ENCODE data around the gene ZMIZ1. TPM values are rescaled to one million over a fixed set of nuclear protein-coding genes. Genes with fewer than 3 reads are reported as not detected.

ZMIZ1 gene
- total RNA-seq, 1 donor from 2014 or later: 11.0 TPM

DNA sequence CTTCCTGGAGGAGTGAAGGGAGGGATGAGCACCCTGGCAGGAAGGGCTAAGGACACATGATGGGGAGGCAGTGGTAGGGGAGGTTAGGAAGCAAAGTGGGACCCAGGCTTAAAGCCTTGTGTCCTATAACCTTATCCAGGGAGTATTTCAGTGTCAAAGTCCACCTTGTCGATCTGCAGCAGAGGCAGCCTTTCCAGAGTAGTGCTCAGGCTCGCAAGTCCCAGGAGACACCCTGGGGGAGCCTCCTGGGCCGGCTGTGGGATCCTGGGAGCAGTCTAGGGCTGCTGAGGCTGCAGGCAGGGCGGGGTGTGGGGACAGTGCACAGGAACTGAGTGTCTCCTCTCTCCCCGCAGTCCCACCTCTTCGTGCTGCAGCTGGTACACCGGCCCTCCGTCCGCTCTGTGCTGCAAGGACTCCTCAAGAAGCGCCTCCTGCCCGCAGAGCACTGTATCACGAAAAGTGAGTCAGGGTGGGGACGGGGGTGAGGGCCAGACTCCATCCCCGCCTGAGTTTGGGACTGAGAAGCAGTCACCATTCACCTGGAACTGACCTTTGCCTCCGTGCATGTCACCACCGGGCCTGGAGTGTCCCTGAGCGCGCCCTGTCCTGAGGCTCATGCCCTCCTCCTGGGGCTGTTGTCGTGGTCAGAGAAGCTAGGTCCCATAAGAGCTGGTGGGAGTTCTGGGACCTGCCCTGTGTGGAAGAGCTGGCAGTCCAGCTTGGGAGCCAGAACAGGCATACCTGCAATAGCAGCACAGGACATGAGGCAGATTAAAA, 233.2 kb downstream of the ZMIZ1 start:
- DNase-seq (ENCODE audit: low read depth in 2 of 2): no peak

DNA sequence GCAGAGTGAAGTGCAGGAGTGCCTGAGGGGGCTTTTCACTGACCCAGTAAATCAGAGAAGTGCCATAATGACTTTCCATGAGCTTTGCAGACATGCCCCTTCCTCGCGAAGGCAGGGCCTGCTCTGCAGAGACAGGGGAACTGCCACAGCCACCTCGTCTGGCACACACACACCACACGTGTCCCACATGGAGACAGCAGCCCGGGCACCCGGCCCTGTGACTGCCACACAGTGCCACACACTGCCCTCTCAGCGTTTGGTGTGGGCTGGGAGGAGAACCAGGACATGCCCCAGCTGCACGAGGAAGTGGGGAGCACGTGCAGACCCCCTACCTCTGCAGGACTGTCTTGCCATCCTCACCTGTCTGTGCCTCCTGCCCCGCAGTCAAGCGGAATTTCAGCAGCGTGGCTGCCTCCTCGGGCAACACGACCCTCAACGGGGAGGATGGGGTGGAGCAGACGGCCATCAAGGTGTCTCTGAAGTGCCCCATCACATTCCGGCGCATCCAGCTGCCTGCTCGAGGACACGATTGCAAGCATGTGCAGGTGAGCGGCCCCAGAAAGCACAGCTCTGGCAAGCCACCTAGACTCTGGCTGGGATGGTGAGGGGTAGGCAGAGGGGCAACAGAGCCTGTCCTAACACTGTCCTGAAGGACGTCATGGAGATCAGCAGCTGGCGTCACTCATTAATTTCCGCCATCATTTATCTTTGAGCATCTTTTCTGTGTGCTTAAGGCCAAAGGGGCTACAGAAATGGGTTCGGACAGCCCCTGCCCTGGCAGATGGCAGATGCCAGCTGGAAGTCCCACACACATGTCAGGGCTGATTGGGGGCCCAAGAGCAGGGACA, 235.1 kb downstream of the ZMIZ1 start:
- no peak for DNase-seq (ENCODE audit: low read depth in 2 of 2)

DNA sequence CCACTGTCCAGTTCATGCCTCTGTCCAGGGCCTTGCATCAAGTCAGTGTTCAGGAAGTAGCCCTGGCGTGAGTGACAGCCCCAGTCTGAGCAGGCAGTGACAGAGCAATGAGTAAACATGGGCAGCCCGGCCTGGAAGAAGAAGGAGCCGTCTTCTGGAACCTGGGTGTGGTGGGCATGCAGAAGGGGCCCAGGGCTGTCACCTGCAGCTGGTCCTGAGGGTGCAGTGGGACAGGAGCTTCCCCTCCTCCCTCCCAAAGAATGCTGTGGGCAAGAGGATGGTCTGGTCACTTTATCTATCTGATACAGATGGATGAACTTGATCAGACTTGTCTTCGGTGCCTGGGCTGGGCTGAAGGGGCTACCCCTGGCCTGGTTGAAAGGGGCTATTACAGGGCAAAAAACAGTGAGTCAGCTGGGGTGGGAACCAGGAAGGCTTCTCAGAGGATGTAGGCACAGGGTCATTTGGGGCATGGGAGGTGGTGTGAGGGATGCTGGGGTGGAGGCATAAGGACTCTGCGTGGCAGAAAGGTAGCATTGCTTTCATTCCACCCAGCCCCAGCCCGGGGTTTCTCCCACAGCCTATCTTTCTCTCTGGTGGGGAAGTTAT, 235.8 kb downstream of the ZMIZ1 start:
- no peak for DNase-seq (ENCODE audit: low read depth in 2 of 2)

DNA sequence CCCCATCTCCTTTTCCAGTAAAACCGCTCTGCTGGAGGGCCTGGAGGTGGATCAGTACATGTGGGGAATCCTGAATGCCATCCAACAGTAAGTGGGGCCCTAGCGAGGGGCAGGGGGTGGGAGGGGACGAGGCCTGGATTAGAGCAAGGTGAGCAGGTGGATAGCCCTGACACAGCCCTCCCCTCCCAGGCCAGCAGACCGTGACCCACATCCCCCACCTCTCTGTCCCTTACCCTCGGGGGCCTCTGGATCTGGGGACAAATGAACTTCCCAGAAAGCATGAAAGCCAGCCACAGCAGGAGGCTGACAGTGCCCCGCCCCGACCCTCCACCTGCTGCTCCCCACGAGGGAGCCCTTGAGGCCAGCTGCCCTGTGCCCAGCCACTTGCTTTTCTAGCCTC, 236.7 kb downstream of the ZMIZ1 start:
- DNase-seq (ENCODE audit: low read depth in 2 of 2): no peak

DNA sequence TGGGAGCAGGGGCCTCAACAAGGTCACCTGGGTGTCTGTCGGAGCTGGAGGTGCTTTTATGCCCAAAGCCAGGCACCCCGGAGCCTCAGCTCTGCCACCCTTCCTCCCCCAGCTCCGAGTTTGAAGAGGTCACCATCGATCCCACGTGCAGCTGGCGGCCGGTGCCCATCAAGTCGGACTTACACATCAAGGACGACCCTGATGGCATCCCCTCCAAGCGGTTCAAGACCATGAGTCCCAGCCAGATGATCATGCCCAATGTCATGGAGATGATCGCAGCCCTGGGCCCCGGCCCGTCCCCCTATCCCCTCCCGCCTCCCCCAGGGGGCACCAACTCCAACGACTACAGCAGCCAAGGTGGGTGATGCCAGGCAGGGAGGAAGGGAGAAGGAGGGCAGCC, 237.2 kb downstream of the ZMIZ1 start:
- no peak for DNase-seq (ENCODE audit: low read depth in 2 of 2)

DNA sequence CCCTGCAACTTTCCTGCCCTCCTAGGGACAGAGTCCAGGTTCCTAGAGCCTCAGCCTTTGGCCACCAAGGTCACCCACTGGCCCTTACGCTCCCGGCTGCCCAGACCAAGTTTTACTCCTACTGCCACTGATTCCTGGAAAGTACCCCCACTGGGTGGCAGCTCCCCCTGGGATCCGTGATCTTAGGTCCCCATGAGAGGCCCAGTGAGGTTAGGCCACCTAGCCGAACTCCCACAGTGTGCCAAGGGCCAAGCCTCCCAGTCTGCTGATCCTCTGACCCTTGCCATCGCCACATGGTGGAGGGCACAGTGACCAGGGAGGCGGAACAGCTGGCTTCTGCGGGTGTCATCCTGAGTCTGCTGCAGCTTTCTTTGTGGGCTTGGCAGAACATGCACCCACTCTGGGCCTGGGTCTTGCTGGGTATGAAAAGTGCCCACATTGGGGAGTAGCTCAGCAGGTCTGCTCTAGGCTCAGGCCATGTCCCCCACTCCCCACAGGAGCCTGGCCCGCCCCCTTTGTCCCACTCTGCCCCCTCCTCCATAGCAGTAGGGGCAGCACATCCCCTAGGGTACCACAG, 238.0 kb downstream of the ZMIZ1 start:
- DNase-seq (ENCODE audit: low read depth in 2 of 2): no peak

DNA sequence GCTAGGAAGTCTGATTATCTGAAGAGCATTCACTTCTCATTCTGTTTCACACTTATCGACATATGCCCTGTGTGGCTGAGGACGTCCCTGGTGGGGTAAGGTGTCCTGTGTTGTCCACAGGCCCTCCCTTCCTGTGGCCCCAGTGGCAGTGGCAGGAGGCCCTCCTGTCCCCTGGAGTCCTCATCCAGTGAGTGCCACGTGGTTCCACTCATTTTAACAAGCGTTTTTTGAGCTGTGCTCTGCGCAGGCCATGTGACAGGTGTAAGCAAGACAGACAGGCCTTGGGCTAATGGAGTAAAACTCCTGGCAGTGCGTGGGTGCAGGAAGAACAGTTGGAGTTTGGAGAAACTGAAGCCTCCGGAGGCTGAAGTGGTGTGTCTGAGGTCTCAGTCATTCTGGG, 239.2 kb downstream of the ZMIZ1 start:
- no peak for DNase-seq (ENCODE audit: low read depth in 2 of 2)

DNA sequence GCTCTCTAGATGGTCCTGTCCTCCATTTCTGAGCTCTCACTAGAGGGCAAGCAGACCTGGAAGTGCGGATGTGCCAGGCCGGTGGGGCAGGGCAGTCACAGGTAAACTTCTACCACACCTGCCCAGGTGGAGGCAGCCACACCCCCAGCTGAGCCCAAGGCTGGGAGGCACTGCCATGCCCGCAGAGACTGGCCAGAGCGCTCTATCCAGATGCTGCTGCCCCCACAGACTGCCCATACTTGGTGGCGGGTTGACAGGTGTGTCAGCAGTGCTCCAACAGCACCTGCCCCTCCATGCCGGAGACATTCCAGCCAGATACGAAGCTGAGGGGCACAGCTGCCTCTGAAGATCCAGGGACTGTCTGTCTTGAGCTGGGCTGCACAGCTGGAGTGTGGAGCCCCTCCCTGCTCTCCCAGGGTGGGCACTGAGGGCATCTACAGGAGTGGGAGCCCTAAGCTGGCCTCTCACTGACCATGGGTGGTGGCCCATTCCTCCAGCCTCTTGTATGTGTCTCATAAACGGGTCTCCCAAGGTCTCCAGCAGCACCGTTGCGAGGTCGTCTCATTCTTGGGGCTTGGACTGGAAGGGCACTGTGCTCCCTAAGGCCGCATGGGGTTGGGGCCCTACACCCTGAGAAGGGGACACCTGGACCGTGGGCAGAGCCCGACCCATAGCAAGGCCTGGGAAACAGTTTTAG, 240.4 kb downstream of the ZMIZ1 start:
- DNase-seq (ENCODE audit: low read depth in 2 of 2): no peak

DNA sequence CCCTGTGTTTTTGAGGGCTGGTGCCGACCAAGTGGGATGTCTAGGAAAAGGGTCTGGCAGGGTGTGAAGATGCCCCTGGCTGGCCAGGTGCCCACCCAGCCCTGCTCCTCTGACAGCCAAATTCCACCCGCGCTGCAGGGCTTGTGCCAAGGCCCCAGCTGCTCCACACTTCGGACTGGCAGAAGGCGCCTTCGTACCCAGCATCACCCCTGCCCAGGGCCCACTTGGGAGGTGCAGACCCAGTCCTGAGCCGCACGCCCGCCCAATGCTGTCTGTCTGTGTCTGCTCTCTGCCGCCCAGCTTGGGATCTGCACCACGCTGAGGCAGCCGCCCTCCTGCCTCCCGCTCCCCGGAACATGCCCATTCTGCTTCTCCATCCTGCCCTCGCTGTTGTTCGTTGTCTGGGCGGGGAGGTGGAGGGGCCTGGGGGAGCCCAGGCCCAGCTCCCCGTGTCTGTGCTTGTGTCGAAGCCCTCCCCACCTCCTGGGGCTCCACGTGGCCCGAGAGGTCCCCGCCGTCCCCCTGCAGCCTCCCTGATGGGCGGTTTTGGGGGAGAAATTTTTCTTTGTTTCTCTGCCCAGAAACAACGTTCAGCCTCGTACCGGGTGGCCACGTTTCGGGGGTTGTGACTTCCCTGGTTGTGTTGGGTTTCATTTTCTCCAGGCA, 241.6 kb downstream of the ZMIZ1 start:
- DNase-seq (ENCODE audit: low read depth in 2 of 2): no peak

DNA sequence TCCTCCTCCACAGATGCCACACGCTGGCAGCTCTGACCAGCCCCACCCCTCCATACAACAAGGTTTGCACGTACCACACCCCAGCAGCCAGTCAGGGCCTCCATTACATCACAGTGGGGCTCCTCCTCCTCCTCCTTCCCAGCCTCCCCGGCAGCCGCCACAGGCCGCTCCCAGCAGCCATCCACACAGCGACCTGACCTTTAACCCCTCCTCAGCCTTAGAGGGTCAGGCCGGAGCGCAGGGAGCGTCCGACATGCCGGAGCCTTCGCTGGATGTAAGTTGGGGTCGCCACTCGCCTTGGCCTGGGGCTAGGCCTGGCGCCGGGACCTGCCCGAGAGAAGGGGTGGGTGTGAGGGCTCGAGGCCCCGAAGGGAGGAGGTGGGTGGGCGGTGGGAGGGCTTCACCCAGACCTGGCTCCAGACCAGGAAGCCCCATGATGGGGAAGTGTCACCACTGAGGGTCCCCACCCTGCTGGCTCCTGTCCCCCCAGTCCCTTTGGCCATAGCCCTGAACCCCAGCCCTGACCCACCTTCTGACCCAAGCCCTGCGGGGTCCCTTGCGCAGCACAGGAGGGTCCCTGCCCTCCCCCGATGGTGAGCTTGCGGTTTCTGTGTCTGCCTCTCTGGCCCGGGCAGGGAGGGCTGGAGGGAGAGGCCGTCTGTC, 242.3 kb downstream of the ZMIZ1 start:
- DNase-seq (ENCODE audit: low read depth in 2 of 2): no peak

DNA sequence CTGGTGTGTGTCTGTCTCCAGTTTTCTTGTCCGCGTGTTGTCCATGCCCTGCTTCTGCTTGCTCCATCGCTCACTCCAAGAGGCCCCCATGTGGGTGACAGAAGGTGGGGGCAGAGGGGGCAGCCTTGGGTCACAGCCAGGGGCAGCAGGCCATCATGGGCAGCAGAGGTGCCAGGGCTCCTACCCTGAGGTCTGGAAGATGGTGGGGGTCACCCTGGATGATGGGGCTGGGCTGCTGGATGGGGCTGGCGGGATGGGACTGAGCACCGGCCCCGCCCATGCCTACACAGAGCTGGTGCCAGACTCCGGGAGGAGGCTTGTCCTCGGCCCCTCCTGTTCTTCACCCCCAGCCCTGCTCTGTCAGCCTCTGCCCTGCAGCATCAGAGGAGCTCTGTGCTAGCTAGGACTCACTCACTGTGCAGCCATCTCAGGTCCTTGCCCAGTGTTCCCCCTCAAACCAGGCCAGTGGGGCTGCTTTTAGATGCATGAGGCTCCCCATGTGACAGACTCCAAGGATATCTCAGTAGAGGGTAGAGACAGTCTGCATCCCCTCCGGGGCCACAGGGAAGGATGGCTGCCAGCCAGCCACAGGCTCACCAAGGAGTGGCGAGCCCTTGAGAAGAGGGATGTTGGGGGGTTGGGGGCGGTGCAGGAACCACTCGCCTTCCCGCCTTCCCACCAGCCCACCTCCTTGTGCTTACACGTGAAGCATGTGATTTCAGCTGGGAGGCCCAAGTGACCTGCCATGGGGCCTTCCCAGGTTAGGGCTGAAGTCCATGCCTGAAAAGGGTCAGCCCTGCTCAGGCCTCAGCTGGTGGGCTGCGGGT, 243.0 kb downstream of the ZMIZ1 start:
- no peak for DNase-seq (ENCODE audit: low read depth in 2 of 2)

DNA sequence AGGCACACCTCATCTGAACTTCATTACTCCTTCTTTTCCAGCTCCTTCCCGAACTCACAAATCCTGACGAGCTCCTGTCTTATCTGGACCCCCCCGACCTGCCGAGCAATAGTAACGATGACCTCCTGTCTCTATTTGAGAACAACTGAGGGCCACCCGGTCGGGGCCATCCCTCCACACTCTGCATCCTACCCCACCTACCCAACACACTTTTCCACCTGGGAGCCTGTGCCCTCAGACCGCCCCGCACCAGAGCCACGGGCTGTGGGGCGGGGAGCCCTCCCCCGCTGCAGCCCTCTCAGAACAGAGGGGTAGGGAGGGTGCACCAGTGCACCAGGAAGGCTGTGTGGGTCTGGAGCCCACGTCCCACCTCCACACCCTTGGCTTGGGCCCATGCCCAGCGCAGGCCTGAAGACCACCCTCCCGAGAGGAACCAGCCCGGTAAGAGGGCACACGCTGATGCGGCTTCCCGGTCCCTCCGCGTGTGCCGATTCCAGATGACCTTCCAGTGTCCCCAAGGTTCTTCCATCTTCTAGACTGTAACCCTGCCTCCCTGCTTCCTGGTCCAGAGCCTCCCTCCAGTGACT, 243.9 kb downstream of the ZMIZ1 start:
- DNase-seq (ENCODE audit: low read depth in 2 of 2): no peak

DNA sequence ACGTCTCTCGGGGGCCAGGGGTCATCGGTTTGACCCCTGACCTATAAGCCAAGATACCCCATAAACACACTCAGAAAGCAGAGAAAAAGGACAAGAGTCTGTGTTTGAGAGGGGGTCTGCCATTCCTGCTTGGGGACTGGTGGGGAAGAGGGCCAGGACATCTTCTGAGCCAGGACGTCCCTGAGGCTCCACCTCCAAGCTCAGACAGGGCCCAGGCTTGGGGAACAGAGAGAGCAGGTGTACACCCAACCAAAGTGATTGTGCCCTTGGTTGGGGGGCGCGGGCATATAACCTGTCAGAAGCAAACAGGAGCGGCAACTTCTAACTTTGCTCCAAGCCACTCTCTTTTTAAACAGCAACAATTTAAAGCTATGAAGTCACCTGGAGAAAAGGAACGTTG, 244.6 kb downstream of the ZMIZ1 start:
- no peak for DNase-seq (ENCODE audit: low read depth in 2 of 2)

DNA sequence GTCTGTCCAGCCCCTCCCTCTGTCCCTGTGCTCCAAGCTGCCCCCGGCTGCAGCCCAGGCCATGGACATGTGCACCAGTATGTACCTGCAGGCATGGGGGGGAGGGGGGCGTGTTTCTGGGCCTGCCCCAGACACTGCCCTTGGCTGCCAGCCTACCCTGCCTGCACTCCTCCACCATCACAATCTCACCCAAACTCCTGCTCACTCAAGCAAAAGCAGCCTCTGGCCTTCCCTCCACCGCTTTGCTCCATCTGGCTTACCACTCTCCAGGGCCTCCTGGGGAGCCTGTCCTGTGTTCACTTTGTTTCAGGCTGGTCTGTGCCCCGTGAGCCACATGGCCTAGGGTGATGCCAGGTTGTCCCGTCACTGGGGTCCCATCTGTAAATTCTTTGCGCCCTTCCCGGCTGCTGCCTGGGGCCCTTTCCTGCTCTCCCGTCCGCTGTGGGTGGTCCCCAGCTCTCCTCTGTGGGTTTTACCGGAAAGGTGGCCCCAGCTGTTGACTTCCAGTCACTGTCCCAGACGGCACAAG, 245.2 kb downstream of the ZMIZ1 start:
- DNase-seq (ENCODE audit: low read depth in 2 of 2): no peak

DNA sequence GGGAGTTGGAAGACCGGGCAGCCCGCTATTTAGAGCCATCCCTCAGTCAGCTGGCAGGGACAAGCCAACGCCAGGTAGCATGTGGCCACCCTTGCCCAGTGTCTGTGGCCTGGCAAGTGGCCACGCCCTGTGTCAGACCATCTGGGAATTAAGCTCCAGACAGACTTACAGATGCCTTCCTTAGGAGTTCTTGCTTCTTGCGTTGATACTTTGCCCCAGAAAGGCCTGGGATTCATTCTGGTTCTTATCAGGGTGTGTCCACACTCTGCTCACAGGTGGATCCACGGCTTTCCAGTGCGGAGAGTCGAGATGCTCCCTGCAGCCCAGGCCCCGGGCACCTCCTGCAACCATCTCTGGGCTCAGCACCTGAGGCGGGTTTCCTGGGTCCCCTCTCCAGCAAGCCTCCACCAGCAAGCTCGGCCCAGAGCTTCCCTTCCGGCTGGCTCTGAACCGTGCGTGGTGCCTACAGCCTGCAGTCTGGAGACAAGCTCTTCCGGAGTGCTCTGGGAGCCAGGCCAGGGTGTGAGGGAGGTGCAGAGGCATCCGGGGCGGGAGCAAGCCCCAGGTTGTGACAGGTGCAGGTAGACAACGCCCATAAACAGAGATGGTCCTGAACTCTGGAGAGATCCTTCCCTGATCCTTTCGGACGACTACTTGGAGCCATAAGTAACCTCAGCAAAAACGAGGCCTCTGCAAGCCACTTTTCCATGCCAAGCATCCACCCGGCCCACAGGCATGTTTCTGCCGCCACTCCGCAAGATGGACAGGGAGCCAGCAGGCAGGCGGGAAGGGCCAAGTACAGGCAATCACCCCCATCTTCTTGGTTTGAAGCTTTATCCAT, 246.2 kb downstream of the ZMIZ1 start:
- DNase-seq (ENCODE audit: low read depth in 2 of 2): no peak

DNA sequence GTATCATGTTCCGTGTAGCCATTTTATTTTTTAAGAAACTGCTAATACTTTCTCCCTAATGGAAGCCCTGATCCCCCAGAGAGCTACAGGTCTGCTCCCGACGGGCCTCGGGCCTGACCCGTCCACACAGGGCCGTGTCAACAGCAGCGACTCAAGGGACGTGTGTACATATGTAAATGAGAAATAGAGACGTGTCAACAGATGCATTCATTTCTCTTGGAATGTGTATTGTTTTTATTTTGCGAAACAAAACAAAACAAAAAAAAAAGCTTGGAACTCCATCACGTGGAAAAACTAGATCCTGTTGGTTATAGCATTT, 246.8 kb downstream of the ZMIZ1 start:
- no peak for DNase-seq (ENCODE audit: low read depth in 2 of 2)

DNA sequence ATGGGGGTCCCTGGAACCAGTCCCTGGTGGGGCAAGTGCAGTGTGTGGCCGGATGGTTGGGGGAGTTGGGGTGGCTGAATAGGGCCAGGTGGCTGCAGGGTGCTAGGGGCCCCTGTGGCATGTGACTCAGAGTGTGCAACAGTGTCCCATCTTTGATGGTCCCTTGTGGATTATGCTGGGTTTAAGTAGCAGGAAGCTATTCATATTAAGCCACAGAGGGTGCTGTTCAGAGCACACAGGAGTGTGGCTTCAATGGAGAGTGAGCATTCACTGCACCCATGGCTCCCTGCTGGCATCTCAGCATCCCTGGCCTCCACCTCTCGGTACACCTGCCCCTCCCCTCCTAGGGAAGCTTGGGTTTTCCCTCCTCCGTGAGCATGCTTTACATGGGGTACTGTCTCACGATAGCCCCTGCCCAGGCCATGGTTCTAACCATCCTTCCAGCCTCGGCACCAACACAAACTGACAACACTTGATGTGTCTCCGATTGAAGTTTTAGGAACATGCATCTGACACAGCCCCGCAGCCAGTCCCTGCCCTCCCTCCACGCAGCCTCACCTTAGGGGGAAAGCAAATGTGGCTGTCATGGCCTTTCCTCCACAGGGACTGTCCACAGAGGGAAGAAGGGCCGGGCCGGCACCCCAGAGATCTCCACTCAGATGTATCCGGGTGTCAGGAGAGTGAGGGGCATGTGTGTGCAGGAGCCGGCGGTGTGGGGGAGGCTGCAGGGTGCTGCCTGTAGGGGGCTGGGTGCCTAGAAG, 248.1 kb downstream of the ZMIZ1 start:
- DNase-seq (ENCODE audit: low read depth in 2 of 2): no peak

Data from dermis microvascular lymphatic vessel endothelial cell (primary cell).